ENCODE results near the gene PYGO1. TPM values are rescaled to one million over a fixed set of nuclear protein-coding genes. Genes with fewer than 3 reads are reported as not detected.

The PYGO1 gene
- total and polyA plus RNA-seq, 2 of the 8 experiments (the other 6 are each of a cell fraction or from before 2014, with no cell fraction given): 0.50 to 1.1 TPM

- TF ChIP-seq RBBP5 (IDR thresholded peaks at IDR 0.05; ENCODE audit: borderline replicate concordance, low read depth, low read length): no peak
- TF ChIP-seq JUND (IDR thresholded peaks at IDR 0.05; ENCODE audit: low read length): no peak
- TF ChIP-seq TBP (IDR thresholded peaks at IDR 0.05; ENCODE audit: low read depth, low read length): no peak
- no peak for TF ChIP-seq SP1 (IDR thresholded peaks at IDR 0.05; ENCODE audit: low read depth, low read length)
- TF ChIP-seq ASH2L (IDR thresholded peaks at IDR 0.05; ENCODE audit: low read length): no peak
- no peak for TF ChIP-seq KDM1A (IDR thresholded peaks at IDR 0.05; ENCODE audit: borderline replicate concordance, low read length)
- no peak for TF ChIP-seq SIX5 (IDR thresholded peaks at IDR 0.05; ENCODE audit: low read depth, low read length)
- TF ChIP-seq ATF2 (IDR thresholded peaks at IDR 0.05; ENCODE audit: low read length): no peak
Measured at GRCh38 chr15:55613727-55614126, 25.6 kb upstream of the PYGO1 start (continued).
